HCT116 (cell line): ENCODE measurements around the gene WWOX.

Source experiments
- ATF3 ChIP-seq: IDR thresholded peaks from 2 replicates; pipeline ENCODE4 v1.6.1; 2012
- CEBPB ChIP-seq: IDR thresholded peaks from 2 replicates; pipeline ENCODE4 v1.6.1; 2012; ENCODE audit warnings: low read depth
- CTCF ChIP-seq, 3 experiments: fragments of 200-600 bp in 1 of 3; sonication (generic) in 1 of 3; IDR thresholded peaks in 2 of 3; conservative IDR thresholded peaks in 1 of 3; 2 replicates each; pipeline ENCODE4 v1.5.1; 2012 to 2017; ENCODE audit warnings: low read depth in 2 of 3, low read length in 2 of 3, antibody characterized with exemption in 1 of 3, borderline replicate concordance in 1 of 3, control low read depth in 1 of 3, mild to moderate bottlenecking in 1 of 3, mixed read lengths in 1 of 3, mixed run types in 1 of 3, moderate library complexity in 1 of 3; ENCODE audit not compliant: insufficient read depth in 1 of 3
- ELF1 ChIP-seq: IDR thresholded peaks from 2 replicates; pipeline ENCODE4 v1.6.1; 2012; ENCODE audit warnings: low read depth, borderline replicate concordance
- EZH2 ChIP-seq: fragments of 200-600 bp; sonication (generic); IDR thresholded peaks from 2 replicates; pipeline ENCODE4 v1.6.1; 2017; ENCODE audit warnings: antibody characterized with exemption, mixed run types
- EZH2phosphoT487 ChIP-seq: fragments of 200-600 bp; IDR thresholded peaks from 2 replicates; pipeline ENCODE4 v1.6.1; 2018; ENCODE audit warnings: antibody characterized with exemption, borderline replicate concordance
- MAX ChIP-seq: IDR thresholded peaks from 2 replicates; pipeline ENCODE4 v1.6.1; 2012
- POLR2A ChIP-seq: IDR thresholded peaks from 2 replicates; pipeline ENCODE4 v1.7.0; 2011; ENCODE audit warnings: borderline replicate concordance; ENCODE audit not compliant: insufficient read depth, insufficient read length; ENCODE audit errors: extremely low read depth
- POLR2AphosphoS5 ChIP-seq: IDR thresholded peaks from 2 replicates; pipeline ENCODE4 v1.6.1; 2011; ENCODE audit warnings: mild to moderate bottlenecking, low read depth, low read length, moderate library complexity
- RAD21 ChIP-seq: IDR thresholded peaks from 2 replicates; pipeline ENCODE4 v1.6.1; 2012; ENCODE audit warnings: low read depth, mild to moderate bottlenecking
- TCF7L2 ChIP-seq: IDR thresholded peaks from 2 replicates; pipeline ENCODE4 v1.7.0; 2011; ENCODE audit warnings: borderline replicate concordance, inconsistent platforms; ENCODE audit not compliant: insufficient read depth, insufficient read length; ENCODE audit errors: extremely low read depth
- ZNF274 ChIP-seq: fragments of 200-500 bp; sonication (Bioruptor generic); IDR thresholded peaks from 2 replicates; pipeline ENCODE4 v1.6.1; 2014; ENCODE audit warnings: mild to moderate bottlenecking, low read depth, low read length, inconsistent platforms

GRCh38 chr16:78220571-78220970 lies 121.1 kb downstream of the WWOX start:
- no peak for TF ChIP-seq CTCF (IDR thresholded peaks at IDR 0.05 in 2 of 3, conservative IDR thresholded peaks at IDR 0.05 in 1 of 3; ENCODE audit: borderline replicate concordance in 1 of 3, insufficient read depth in 1 of 3, low read depth in 2 of 3, low read length in 2 of 3)
- no peak for TF ChIP-seq EZH2phosphoT487
- no peak for TF ChIP-seq RAD21
- TF ChIP-seq TCF7L2 = no peak
- no peak for TF ChIP-seq ELF1
- no peak for TF ChIP-seq EZH2
- no peak for TF ChIP-seq POLR2A
- TF ChIP-seq ZNF274 = no peak
- no peak for TF ChIP-seq MAX
- no peak for TF ChIP-seq ATF3
- TF ChIP-seq POLR2AphosphoS5 = no peak
- TF ChIP-seq CEBPB = no peak
